C4-2B (cell line): Measurements from ENCODE around the gene ETFDH.

Experiments used
- H3K27ac ChIP-seq: fragments of 450-650 bp; 2 replicates; pipeline ENCODE4 v1.5.1; 2017
- CTCF ChIP-seq: fragments of 450-650 bp; conservative IDR thresholded peaks from 2 replicates; pipeline ENCODE4 v1.5.1; 2017; ENCODE audit warnings: mild to moderate bottlenecking
- ZFX ChIP-seq: fragments of 450-650 bp; IDR thresholded peaks from 2 replicates; pipeline ENCODE4 v1.6.1; 2017

ETFDH gene

DNA sequence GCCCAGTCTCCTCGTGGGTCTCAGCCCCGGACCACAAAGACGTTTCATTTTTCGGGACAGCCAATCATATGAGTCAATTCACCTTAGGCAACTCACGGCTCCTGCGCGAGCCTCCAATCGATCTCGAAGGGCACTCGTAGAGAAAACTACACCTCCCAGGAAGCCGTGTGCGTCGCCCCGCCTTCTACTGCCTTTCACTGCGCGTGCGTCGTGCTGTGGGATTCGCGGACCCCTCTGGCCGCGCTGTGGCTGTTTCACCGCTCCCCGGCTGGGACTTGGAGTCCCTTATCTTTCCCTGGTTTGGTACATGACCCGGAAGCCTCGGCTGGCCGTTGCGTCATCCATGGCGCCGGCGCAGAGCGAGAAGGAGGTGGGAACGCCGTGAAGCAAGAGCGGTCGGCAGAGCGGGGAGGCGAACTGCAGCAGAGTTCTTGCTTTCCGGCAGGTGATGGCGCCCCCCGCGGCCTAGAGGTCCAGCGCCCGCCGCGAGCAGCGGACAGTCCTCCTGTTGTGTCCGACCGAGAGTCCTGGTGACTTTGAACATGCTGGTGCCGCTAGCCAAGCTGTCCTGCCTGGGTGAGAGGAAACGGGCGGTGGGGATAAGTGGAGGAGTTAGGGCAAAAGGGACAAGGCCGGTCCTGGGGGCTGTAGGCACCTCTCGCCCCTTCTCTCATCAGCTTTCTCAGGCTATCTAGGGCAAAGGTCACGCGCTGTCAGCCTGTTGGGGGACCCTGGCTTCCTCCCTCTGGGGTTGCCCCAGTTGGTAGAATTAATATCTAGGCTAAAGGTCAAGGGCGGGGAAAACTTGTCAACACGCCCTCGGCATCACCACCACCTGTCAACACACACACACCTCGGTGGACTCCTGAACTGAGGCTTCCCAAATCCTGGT, at the start of gene ETFDH:
TSS of gene ETFDH (plus strand) at position 382 of the 892 bp plus-strand sequence. CDS start at position 543, 161 bp downstream.
- peak within 1 kb of the TSS; percentile 78 for H3K27ac ChIP-seq
- TF ChIP-seq ZFX (peak; percentile 14; the same call in 1 of the 2 replicates), CTCF (peak; percentile 77)

- no peak for TF ChIP-seq ZFX
- TF ChIP-seq CTCF: peak; percentile 78
Measured at GRCh38 chr4:158624889-158625478, 47.1 kb upstream of the ETFDH start.

DNA sequence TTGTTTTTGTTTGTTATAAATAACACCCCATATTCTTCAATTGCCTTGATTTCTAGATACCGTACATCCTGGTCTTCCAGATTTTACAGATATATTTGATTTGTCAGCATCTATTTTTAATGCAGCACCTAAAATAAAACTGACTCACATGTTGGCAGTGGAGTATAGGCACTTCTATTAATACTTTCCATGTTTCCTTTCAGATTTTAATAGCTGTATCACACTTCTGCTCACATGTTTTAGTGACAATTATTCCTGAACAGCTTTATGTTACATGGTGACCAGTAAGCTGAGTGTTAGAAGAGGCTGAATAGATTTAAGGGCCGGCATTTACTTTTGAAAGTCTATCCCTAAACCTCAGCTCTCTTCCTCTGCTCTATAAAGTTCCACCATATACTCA, 46.6 kb upstream of the ETFDH start:
- TF ChIP-seq CTCF: no peak
- TF ChIP-seq ZFX: no peak
- no peak overlapping the region for H3K27ac ChIP-seq

More at GRCh38 chr4:158624889-158625478, 47.1 kb upstream of the ETFDH start:
- no peak overlapping the region for H3K27ac ChIP-seq

DNA sequence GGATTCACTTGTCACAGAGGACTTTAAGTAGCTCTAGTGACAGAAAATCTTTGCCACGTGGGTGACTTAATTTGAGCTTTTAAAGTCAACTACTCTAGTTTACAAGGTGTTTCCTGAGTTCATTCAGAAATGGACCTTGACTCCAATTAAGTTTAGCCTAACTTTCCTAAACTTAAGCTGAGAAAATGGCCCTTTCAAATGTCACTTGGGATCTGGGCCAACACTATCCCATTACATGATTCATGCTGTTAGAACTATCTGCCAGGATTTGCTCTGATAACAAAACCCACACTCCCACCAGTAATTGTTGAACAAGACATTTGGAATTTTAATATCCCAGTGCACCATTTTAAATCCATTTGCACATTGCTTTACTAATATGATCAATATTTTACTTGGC, 41.2 kb upstream of the ETFDH start:
- TF ChIP-seq ZFX: no peak
- TF ChIP-seq CTCF: no peak
- no peak overlapping the region for H3K27ac ChIP-seq

- no peak overlapping the region for H3K27ac ChIP-seq
- TF ChIP-seq CTCF (no peak), ZFX (no peak)
Measured at GRCh38 chr4:158636619-158637018, 35.5 kb upstream of the ETFDH start.

DNA sequence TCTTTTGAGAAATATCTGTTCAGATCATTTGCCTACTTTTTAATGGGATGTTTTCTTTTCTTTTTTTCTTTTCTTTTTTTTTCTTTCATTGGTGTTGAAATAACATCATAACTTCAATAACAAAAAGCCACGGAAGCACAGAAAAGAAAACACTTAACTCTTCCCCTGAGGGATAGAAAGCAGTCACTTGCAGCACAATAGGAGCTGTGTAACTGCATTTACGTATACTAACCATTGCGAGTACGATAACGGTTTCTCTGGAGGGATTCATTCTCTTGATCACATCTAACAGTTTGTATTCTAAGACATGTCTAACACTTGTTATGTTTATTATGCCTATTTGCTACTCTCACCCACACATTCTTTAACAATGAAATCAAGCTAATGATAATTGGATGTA, 27.7 kb upstream of the ETFDH start:
- no peak overlapping the region for H3K27ac ChIP-seq
- TF ChIP-seq CTCF (no peak), ZFX (no peak)

DNA sequence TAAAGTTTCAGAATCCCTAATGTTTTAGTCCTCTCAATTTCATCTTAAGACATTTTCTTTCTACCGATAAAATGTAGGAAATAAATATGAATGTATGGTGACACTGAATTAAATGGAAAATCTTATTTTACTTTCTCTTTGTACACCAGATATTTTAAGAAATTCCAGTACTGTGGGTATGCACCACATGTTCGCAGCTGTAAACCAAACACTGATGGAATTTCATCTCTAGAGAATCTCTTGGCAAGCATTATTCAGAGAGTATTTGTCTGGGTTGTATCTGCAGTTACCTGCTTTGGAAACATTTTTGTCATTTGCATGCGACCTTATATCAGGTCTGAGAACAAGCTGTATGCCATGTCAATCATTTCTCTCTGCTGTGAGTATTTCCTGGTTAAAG, 27.3 kb upstream of the ETFDH start:
- H3K27ac ChIP-seq: no peak overlapping the region

More for the DNA sequence above, 27.3 kb upstream of the ETFDH start:
- TF ChIP-seq ZFX (no peak), CTCF (no peak)
